Measurements from ENCODE around the gene MEGF6. TPM values are rescaled to one million over a fixed set of nuclear protein-coding genes. Genes with fewer than 3 reads are reported as not detected.

Gene MEGF6
- total and polyA plus RNA-seq, 4 donors = 53.7 to 332 (median 157) TPM

DNA sequence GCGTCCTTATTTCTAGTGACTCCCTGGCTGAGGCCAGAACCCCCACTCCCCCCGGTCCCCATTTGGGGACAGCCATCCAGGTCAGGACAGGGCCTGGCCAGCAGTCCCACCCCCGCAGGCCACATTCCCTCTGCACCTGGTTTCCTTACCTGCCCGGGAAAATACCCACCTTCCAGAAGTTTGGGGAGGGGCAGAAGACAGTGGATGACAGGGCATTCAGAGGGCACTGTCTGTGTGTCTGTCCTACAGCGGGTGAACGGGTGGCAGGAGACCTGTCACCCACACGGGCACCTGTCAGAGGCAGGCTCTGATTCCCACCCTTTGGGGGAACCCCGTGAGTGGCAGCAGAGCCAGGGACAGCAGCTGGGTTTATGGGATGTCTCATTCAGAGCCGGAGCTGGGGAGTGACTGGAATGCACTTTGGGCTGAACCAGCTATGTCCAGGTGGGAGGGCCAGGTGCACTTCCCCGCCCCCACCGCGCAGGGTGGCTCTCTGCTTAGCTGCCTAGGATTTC, 154.8 kb downstream of the MEGF6 start:
- no peaks in the 10 kb centered on the region for H3K9me3 ChIP-seq (ENCODE audit: control insufficient read depth, low read length)
- 91 to 92% methylated on average over 12 of the region's 12 CpGs for WGBS, 2 donors
- ATAC-seq (ENCODE audit: low FRiP score) (no peak), DNase-seq (peak in 1 of 2 donors; percentile 44)
- H3K4me3 ChIP-seq (ENCODE audit: low read length in 2 of 2) = no peak overlapping the region
- no peak overlapping the region for H3K27ac ChIP-seq (ENCODE audit: low read depth in 1 of 2, low read length in 2 of 2)
- no peaks in the 10 kb centered on the region for H3K4me1 ChIP-seq (ENCODE audit: control insufficient read depth in 1 of 2, insufficient read depth in 2 of 2, low read length in 2 of 2)
- intact Hi-C loops (cut with DNase I) = loop anchor here (10.0 kb wide), 1 partner anchor 338 kb away; the partner anchor contains the start of gene LRRC47 (in 2 of the 2)
- no peaks in the 10 kb centered on the region for H3K36me3 ChIP-seq (ENCODE audit: control insufficient read depth in 1 of 2, insufficient read depth in 2 of 2, low read length in 1 of 2)
- no peaks in the 10 kb centered on the region for H3K27me3 ChIP-seq (ENCODE audit: control insufficient read depth in 1 of 2, insufficient read depth in 2 of 2, low read length in 1 of 2)

GRCh38 chr1:3455670-3456448, 155.4 kb downstream of the MEGF6 start:
- Histone ChIP-seq H3K4me1 (ENCODE audit: control insufficient read depth in 1 of 2, insufficient read depth in 2 of 2, low read length in 2 of 2) (no peaks in the 10 kb centered on the region), H3K4me3 (ENCODE audit: low read length in 2 of 2) (no peak overlapping the region), H3K27ac (ENCODE audit: low read depth in 1 of 2, low read length in 2 of 2) (no peak overlapping the region), H3K9me3 (ENCODE audit: control insufficient read depth, low read length) (no peaks in the 10 kb centered on the region), H3K27me3 (ENCODE audit: control insufficient read depth in 1 of 2, insufficient read depth in 2 of 2, low read length in 1 of 2) (no peaks in the 10 kb centered on the region), H3K36me3 (ENCODE audit: control insufficient read depth in 1 of 2, insufficient read depth in 2 of 2, low read length in 1 of 2) (no peaks in the 10 kb centered on the region)
- DNase-seq (peak in 1 of 2 donors; percentile 14), ATAC-seq (ENCODE audit: low FRiP score) (no peak)
- 89 to 90% methylated on average over 18 of the region's 18 CpGs for WGBS, 2 donors
- intact Hi-C loops (cut with DNase I) = loop anchor here (10.0 kb wide), 1 partner anchor 339 kb away; the partner anchor contains the start of gene LRRC47 (in 2 of the 2)

GRCh38 chr1:3454811-3455618, 156.3 kb downstream of the MEGF6 start:
- Histone ChIP-seq H3K27me3 (ENCODE audit: control insufficient read depth in 1 of 2, insufficient read depth in 2 of 2, low read length in 1 of 2) (no peaks in the 10 kb centered on the region), H3K9me3 (ENCODE audit: control insufficient read depth, low read length) (no peaks in the 10 kb centered on the region), H3K36me3 (ENCODE audit: control insufficient read depth in 1 of 2, insufficient read depth in 2 of 2, low read length in 1 of 2) (no peaks in the 10 kb centered on the region), H3K4me3 (ENCODE audit: low read length in 2 of 2) (peak overlapping the region in 1 of 2 donors; percentile 12), H3K4me1 (ENCODE audit: control insufficient read depth in 1 of 2, insufficient read depth in 2 of 2, low read length in 2 of 2) (no peaks in the 10 kb centered on the region), H3K27ac (ENCODE audit: low read depth in 1 of 2, low read length in 2 of 2) (no peak overlapping the region)
- peak in 1 of 2 donors; percentile 63 for DNase-seq
- no peak for ATAC-seq (ENCODE audit: low FRiP score)
- WGBS, 2 donors = 10 to 18% methylated on average over 32 to 46 of the region's 46 CpGs
- intact Hi-C loops (cut with DNase I) = loop anchor here (5.0 to 10.0 kb wide), 2 partner anchors 267 to 340 kb away; partner anchors contain the start of gene LRRC47 (in 2 of the 2)

DNA sequence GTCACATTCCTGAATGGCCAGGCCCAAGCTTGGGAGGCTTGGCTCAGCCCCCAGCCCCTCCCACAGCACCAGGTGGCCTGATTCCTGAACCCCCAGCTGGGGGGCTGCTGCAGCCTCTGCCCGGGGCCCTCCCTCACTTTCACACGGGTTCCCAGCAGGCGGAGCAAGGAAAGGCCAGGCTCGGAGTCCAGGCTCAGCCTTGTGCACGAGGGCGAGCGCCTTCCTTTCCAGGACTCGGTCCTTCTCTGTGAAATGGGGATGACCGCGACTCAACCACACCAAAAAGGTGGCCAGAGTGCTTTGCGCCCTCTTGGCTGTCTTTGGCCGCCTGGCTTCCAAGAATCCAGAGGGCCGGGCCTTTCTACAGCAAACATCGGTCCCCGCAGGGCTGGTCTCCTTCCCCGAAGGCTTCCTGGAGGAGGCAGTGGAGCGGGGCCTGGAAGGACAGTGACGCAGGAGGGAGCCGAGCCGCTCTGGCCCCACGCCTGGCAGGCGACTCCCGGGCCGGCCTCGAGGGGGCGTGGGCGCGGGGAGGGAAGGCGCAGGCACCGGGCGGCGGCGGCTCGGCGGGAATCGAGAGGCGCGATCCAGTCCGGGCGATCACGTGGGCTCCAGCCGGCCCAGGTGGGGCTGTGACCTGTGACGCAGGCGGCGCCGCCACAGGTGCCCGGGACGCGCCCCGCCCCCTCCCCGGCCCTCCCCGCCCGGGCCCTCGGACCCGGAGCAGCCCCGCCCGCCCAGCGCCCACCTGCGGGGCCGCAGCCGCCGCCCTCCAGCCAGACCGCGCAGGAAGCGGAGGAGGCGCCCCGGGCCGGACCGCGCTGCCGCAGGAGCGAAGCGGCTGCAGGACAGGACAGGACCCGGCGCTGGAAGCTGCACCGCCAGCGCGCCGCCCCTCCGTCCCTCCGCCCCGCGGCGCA, 157.2 kb downstream of the MEGF6 start, which contains the start of gene ARHGEF16:
ARHGEF16 (plus strand) TSS at position 775 of the 920 bp plus-strand sequence. CDS start 8,420 bp downstream, outside the sequence.
- intact Hi-C loops (cut with DNase I) = loop anchor here (2.0 to 10.0 kb wide), 3 partner anchors 167 to 341 kb away; partner anchors contain the start of gene LRRC47 (in 2 of the 2)

DNA sequence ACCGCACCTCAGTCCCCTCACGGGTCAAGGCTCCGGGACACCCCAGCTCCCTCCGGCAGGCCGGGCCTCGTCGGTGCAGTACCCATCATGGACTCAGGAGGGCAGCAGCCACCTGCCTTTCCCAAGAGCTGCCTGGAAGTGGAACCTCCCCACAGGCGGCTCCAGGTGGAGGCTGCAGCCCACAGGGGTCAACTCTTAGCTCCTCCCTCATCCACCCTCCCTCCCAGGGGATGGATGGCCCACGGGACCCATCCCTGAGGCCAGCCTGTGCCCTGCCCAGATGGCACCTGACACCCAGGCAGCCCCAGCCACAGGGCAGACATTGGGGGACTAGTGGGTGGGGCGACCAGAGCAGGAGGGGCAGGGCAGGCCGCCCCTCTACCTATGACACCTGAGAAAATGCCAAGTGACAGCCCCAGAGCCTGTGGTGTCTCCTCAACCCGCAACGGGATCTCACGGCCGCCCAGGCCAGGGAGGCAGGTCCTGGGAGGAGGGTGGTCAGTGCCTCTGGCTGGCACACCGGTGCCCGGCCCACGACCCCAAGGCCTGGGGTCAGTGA, 158.0 kb downstream of the MEGF6 start:
- Histone ChIP-seq H3K27me3 (ENCODE audit: control insufficient read depth in 1 of 2, insufficient read depth in 2 of 2, low read length in 1 of 2) (no peaks in the 10 kb centered on the region), H3K9me3 (ENCODE audit: control insufficient read depth, low read length) (no peaks in the 10 kb centered on the region), H3K4me3 (ENCODE audit: low read length in 2 of 2) (no peak overlapping the region), H3K4me1 (ENCODE audit: control insufficient read depth in 1 of 2, insufficient read depth in 2 of 2, low read length in 2 of 2) (no peaks in the 10 kb centered on the region), H3K36me3 (ENCODE audit: control insufficient read depth in 1 of 2, insufficient read depth in 2 of 2, low read length in 1 of 2) (no peaks in the 10 kb centered on the region), H3K27ac (ENCODE audit: low read depth in 1 of 2, low read length in 2 of 2) (no peak overlapping the region)
- 26 to 27% methylated on average over 18 of the region's 18 CpGs for WGBS, 2 donors
- peak; percentile 89 for ATAC-seq (ENCODE audit: low FRiP score)
- intact Hi-C loops (cut with DNase I) = loop anchor here (2.0 to 10.0 kb wide), 3 partner anchors 168 to 342 kb away; partner anchors contain the start of gene LRRC47 (in 2 of the 2)
- DNase-seq = peak; percentile 80 to 92

More for the DNA sequence above, 157.2 kb downstream of the MEGF6 start, which contains the start of gene ARHGEF16:
- no peaks in the 10 kb centered on the region for H3K27me3 ChIP-seq (ENCODE audit: control insufficient read depth in 1 of 2, insufficient read depth in 2 of 2, low read length in 1 of 2)
- 4 to 18% methylated on average over 18 to 84 of the region's 84 CpGs for WGBS, 2 donors
- ATAC-seq (ENCODE audit: low FRiP score) (no peak), DNase-seq (peak in 1 of 2 donors; percentile 67)
- no peaks in the 10 kb centered on the region for H3K9me3 ChIP-seq (ENCODE audit: control insufficient read depth, low read length)
- H3K4me3 ChIP-seq (ENCODE audit: low read length in 2 of 2) = peak within 1 kb of the TSS in 1 of 2 donors; percentile 12
- no peak within 1 kb of the TSS for H3K27ac ChIP-seq (ENCODE audit: low read depth in 1 of 2, low read length in 2 of 2)
- H3K4me1 ChIP-seq (ENCODE audit: control insufficient read depth in 1 of 2, insufficient read depth in 2 of 2, low read length in 2 of 2) = no peaks in the 10 kb centered on the region
- H3K36me3 ChIP-seq (ENCODE audit: control insufficient read depth in 1 of 2, insufficient read depth in 2 of 2, low read length in 1 of 2) = no peaks in the 10 kb centered on the region

- H3K4me3 ChIP-seq (ENCODE audit: low read length in 2 of 2) = no peak overlapping the region
- DNase-seq = no peak
- no peak overlapping the region for H3K27ac ChIP-seq (ENCODE audit: low read depth in 1 of 2, low read length in 2 of 2)
- no peaks in the 10 kb centered on the region for H3K9me3 ChIP-seq (ENCODE audit: control insufficient read depth, low read length)
- intact Hi-C loops (cut with DNase I) = loop anchor here (2.0 to 10.0 kb wide), 3 partner anchors 168 to 342 kb away; partner anchors contain the start of gene LRRC47 (in 2 of the 2)
- WGBS, 2 donors = 62 to 69% methylated on average over 5 of the region's 5 CpGs
- H3K4me1 ChIP-seq (ENCODE audit: control insufficient read depth in 1 of 2, insufficient read depth in 2 of 2, low read length in 2 of 2) = no peaks in the 10 kb centered on the region
- no peak for ATAC-seq (ENCODE audit: low FRiP score)
- H3K27me3 ChIP-seq (ENCODE audit: control insufficient read depth in 1 of 2, insufficient read depth in 2 of 2, low read length in 1 of 2) = no peaks in the 10 kb centered on the region
- no peaks in the 10 kb centered on the region for H3K36me3 ChIP-seq (ENCODE audit: control insufficient read depth in 1 of 2, insufficient read depth in 2 of 2, low read length in 1 of 2)
Observed at GRCh38 chr1:3452866-3453175, 158.5 kb downstream of the MEGF6 start.

- no peaks in the 10 kb centered on the region for H3K4me1 ChIP-seq (ENCODE audit: control insufficient read depth in 1 of 2, insufficient read depth in 2 of 2, low read length in 2 of 2)
- 78 to 84% methylated on average over 23 of the region's 23 CpGs for WGBS, 2 donors
- DNase-seq (peak in 1 of 2 donors; percentile 40), ATAC-seq (ENCODE audit: low FRiP score) (no peak)
- H3K36me3 ChIP-seq (ENCODE audit: control insufficient read depth in 1 of 2, insufficient read depth in 2 of 2, low read length in 1 of 2) = no peaks in the 10 kb centered on the region
- H3K27me3 ChIP-seq (ENCODE audit: control insufficient read depth in 1 of 2, insufficient read depth in 2 of 2, low read length in 1 of 2) = no peaks in the 10 kb centered on the region
- intact Hi-C loops (cut with DNase I) = loop anchor here (2.0 to 10.0 kb wide), 3 partner anchors 169 to 343 kb away; partner anchors contain the start of gene LRRC47 (in 2 of the 2)
- no peak overlapping the region for H3K27ac ChIP-seq (ENCODE audit: low read depth in 1 of 2, low read length in 2 of 2)
- H3K9me3 ChIP-seq (ENCODE audit: control insufficient read depth, low read length) = no peaks in the 10 kb centered on the region
- H3K4me3 ChIP-seq (ENCODE audit: low read length in 2 of 2) = no peak overlapping the region
Observed at GRCh38 chr1:3451994-3452865, 159.1 kb downstream of the MEGF6 start.
